Measurements from ENCODE around the gene CBFA2T2. TPM values are rescaled to one million over a fixed set of nuclear protein-coding genes. Genes with fewer than 3 reads are reported as not detected.

Gene CBFA2T2
- total RNA-seq, 1 donor from 2014 or later = 15.7 TPM

DNA sequence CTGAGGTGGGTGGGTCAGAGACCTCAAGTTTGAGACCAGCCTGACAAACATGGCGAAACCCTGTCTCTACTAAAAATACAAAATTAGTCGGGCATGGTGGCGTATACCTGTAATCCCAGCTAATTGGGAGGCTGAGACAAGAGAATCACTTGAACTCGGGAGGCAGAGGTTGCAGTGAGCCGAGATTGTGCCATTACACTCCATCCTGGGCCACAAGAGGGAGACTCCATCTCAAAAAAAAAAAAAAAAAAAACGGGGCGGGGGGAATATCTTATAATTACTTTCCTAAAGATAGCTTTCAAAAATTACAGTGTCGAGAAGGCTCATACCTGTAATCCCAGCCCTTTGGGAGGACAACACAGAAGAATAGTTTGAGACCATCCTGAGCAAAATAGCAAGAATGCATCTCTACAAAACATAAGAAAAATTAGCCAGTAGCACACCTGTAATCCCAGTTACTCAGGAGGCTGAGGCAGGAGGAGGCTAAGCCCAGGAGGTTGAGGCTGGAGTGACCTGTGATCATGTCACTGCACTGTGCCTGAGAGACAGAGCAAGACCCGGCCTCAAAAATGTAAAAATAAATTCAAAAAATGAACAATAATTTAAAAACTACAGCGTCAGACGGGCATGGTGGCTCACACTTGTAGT lies 25.8 kb downstream of the CBFA2T2 start:
- no peak for ATAC-seq
- TF ChIP-seq, protein P1, sequence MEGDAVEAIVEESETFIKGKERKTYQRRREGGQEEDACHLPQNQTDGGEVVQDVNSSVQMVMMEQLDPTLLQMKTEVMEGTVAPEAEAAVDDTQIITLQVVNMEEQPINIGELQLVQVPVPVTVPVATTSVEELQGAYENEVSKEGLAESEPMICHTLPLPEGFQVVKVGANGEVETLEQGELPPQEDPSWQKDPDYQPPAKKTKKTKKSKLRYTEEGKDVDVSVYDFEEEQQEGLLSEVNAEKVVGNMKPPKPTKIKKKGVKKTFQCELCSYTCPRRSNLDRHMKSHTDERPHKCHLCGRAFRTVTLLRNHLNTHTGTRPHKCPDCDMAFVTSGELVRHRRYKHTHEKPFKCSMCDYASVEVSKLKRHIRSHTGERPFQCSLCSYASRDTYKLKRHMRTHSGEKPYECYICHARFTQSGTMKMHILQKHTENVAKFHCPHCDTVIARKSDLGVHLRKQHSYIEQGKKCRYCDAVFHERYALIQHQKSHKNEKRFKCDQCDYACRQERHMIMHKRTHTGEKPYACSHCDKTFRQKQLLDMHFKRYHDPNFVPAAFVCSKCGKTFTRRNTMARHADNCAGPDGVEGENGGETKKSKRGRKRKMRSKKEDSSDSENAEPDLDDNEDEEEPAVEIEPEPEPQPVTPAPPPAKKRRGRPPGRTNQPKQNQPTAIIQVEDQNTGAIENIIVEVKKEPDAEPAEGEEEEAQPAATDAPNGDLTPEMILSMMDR (IDR thresholded peaks at IDR 0.05) = peak; percentile 23
- Histone ChIP-seq H3K4me1 (peaks cover 11% of the 10 kb centered on the region), H3K9me3 (no peaks in the 10 kb centered on the region), H3K4me3 (no peak overlapping the region), H3K27ac (no peak overlapping the region), H3K36me3 (no peaks in the 10 kb centered on the region), H3K27me3 (no peaks in the 10 kb centered on the region)
- no peak for DNase-seq
- intact Hi-C loops (cut with DNase I) = no loop called here

DNA sequence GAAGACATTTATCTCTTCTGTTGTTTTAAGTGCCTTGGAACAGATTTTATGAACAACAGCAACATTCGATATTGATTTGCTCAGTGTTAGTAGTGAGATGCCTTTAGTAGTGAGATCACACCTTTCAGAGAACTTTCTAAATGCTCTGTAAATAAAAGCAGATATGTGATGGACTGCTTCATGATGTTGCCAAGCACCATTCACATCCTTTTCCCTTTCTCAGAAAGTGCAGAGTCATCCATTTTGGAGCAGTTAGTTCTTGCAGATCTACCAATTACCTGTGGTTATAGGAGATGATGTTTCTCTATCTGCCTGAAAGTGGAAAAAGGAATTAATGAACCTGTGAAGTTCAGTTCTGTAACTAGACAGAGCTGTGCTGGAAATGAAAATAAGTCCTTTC lies 27.0 kb downstream of the CBFA2T2 start:
- Histone ChIP-seq H3K27ac (no peak overlapping the region), H3K9me3 (no peaks in the 10 kb centered on the region), H3K27me3 (no peaks in the 10 kb centered on the region), H3K4me3 (no peak overlapping the region), H3K4me1 (peaks cover 11% of the 10 kb centered on the region), H3K36me3 (no peaks in the 10 kb centered on the region)
- intact Hi-C loops (cut with DNase I) = no loop called here
- ATAC-seq (no peak), DNase-seq (no peak)
- TF ChIP-seq, protein P1 (IDR thresholded peaks at IDR 0.05) = no peak

DNA sequence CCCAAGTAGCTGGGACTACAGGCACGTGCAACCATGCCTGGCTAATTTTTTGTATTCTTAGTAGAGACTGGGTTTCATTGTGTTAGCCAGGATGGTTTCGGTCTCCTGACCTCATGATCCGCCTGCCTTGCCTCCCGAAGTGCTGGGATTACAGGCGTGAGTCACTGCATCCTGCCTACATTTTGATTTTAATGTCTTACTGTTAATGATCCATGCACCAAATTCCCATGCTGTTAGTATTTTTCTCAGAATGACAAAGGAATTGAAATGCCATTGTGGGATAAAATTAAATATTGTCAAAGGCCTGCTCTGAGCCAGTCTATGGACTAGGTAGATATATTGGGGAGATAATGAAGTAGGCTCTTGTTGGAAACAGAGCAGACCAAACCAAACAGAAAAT lies 28.2 kb downstream of the CBFA2T2 start:
- Histone ChIP-seq H3K36me3 (no peaks in the 10 kb centered on the region), H3K27me3 (no peaks in the 10 kb centered on the region), H3K9me3 (no peaks in the 10 kb centered on the region), H3K4me1 (peaks cover 6% of the 10 kb centered on the region), H3K27ac (no peak overlapping the region), H3K4me3 (no peak overlapping the region)
- intact Hi-C loops (cut with DNase I) = no loop called here
- ATAC-seq = no peak
- peak; percentile 16 for DNase-seq
- TF ChIP-seq, protein P1 (IDR thresholded peaks at IDR 0.05) = no peak

DNA sequence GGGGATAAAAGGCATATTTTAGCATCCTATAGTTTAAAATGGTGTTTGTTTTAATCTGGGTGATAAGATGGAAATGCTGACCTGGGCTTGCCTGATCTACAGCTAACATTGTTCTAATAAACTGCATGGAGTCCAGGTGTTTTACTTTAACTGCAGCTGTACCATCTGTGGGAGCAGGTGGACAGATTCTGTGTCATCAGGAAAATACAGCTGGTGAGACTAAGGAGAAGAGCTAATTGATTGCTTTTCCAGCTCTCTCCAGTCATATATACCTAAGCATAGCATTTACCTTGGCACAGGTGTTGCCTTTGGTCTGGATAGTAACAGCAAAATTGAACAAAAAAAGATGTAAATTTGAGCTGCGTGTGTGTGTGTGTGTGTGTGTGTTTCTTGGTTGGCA lies 31.6 kb downstream of the CBFA2T2 start:
- Histone ChIP-seq H3K36me3 (peaks cover 5% of the 10 kb centered on the region), H3K27me3 (no peaks in the 10 kb centered on the region), H3K9me3 (no peaks in the 10 kb centered on the region), H3K27ac (no peak overlapping the region), H3K4me3 (no peak overlapping the region), H3K4me1 (peaks cover 5% of the 10 kb centered on the region)
- ATAC-seq (no peak), DNase-seq (no peak)
- intact Hi-C loops (cut with DNase I) = no loop called here
- TF ChIP-seq, protein P1 (IDR thresholded peaks at IDR 0.05) = no peak

DNA sequence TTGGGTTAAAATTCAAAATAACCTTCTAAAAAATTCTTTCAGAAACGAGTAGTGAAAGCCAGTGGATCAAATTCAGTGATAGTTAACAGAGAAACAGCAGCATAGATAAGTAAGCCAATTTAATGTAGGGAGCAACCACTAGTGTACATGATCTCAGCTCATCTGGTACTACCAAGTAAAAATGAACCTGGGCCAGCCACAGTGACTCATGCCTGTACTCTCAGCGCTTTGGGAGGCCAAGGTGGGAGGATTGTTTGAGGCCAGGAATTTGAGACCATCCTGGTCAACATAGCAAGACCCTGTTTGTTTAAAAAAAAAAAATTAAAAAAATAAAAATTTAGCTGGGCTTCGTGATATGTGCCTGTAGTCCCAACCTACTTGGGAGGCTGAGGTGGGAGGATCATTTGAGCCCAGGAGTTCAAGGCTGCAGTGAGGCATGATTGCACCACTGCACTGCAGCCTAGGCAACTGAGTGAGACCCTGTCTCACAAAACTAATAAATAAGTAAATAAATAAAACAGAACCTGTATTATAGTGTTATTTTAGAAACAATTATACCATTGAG lies 32.4 kb downstream of the CBFA2T2 start:
- intact Hi-C loops (cut with DNase I) = no loop called here
- TF ChIP-seq, protein P1 (IDR thresholded peaks at IDR 0.05) = no peak

More for the DNA sequence above, 32.4 kb downstream of the CBFA2T2 start:
- Histone ChIP-seq H3K27me3 (no peaks in the 10 kb centered on the region), H3K27ac (no peak overlapping the region), H3K9me3 (no peaks in the 10 kb centered on the region), H3K36me3 (peaks cover 5% of the 10 kb centered on the region), H3K4me3 (no peak overlapping the region), H3K4me1 (no peaks in the 10 kb centered on the region)
- ATAC-seq (no peak), DNase-seq (no peak)

All from upper lobe of right lung (tissue), 1 donor.